HG03521 (cell line): ENCODE measurements around the gene PARD3B.

Source experiments
- ATAC-seq: cut with Tn5 transposase; IDR thresholded peaks from one replicate; pipeline ENCODE4 v1.9.1; 2021; ENCODE audit warnings: mild to moderate bottlenecking, moderate library complexity; ENCODE audit not compliant: unreplicated experiment

The PARD3B gene

DNA sequence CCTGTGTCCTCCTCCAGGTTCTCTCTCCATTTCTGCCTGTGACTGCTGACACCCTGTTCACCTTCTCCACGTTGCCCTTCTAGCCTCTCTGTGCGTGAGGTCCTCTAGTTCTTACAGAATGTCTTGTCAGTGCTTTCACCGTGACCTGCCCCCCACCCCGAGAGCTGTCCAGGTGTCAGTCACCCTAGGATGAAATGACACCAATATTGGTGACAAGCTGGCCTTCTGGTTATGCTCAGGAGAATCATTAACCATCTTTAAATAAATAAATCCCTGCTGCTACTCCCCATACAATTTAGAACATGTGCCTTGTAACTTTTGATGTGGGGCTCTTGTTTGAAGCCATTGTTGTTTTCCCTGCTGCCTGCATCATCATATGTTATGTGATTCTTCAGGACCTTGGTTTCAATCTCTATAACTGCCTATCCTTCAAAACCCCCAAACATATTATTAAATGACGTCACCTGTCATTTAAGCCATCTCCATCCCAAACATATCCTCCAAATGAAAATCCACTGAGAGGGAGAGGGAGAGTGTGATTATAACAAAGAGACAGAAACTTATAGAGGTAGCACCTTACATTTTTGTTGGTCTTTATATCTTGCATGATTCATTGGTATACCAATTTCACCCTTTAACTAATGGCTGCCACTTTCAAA lies 496.3 kb downstream of the PARD3B start:
- ATAC-seq = no peak

DNA sequence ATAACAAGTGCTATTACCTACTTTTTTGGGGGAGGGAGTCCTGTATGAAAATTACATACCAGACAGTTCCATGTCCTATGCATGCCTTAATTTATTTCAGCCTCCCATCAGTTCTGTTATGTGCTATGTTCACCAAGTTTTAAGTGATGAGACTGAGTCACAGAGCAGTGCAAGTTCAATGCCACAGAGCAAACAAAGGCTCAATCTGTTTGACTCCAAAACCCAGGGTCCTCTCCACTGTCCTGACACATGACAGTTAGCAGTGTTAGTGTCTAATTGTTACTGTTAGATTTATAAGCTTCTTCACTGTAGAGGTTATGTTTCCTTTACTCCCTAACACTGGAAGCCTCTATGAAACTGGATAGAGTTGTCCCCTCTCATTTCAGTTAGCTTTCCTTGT lies 498.0 kb downstream of the PARD3B start:
- no peak for ATAC-seq

DNA sequence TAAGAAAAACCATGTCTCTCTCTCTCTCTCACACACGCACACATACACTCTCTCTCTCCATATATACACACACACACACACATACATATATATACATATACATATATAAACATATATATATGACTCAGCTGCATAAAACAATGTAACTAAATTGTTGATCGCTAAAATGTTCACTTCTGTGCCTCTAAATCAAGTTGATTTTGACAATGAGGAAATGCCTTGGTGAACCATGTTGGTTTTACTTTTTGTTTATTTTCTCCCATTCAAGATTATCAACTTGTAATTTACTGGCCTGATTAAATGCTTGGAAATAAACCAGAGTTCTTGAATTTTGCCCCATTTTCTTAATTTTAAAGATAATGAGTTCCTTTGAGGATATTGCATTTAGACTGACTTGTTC lies 500.4 kb downstream of the PARD3B start:
- no peak for ATAC-seq

- ATAC-seq = no peak
Observed at GRCh38 chr2:205047273-205047839, 502.1 kb downstream of the PARD3B start.

DNA sequence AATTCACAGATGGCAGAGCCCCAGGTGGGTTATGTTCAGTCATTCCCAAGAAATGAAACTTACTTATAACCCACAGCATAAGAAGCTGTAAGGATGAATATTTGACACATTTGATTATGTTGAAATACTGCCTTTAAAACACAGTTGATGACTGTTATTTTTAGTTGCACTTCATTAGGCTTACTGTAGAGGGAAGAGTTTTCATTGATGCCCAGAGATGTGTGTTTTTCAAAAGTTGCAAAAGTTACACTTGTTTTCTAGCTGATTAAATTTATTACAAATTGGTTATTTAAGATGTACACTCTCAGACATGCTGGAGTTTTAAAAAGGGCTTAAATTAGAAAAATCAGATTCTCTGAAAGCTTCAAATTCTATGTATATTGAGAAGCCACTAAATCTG lies 506.1 kb downstream of the PARD3B start:
- ATAC-seq = no peak

GRCh38 chr2:205052781-205053180 lies 507.5 kb downstream of the PARD3B start:
- no peak for ATAC-seq

GRCh38 chr2:205053827-205054410 lies 508.6 kb downstream of the PARD3B start:
- ATAC-seq = no peak

GRCh38 chr2:205054789-205055188 lies 509.5 kb downstream of the PARD3B start:
- no peak for ATAC-seq

DNA sequence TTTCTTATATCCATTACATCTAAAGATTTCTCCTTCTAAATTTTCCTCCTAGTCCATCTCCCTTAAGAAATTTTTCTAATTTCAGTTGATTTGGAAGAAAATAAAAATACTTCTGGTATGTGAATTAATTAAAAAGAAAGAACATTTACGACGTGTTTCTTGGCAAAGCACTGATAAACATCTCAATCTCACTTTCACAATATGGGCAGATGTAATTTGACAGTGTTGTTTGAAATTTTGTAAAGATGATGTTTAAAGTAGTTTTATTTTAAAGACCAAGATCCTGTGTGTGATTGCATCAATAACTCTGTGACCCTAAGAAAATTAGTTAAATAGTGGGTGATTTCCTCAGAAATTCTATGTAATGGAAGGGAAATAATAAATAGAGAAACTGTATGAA lies 510.0 kb downstream of the PARD3B start:
- no peak for ATAC-seq

DNA sequence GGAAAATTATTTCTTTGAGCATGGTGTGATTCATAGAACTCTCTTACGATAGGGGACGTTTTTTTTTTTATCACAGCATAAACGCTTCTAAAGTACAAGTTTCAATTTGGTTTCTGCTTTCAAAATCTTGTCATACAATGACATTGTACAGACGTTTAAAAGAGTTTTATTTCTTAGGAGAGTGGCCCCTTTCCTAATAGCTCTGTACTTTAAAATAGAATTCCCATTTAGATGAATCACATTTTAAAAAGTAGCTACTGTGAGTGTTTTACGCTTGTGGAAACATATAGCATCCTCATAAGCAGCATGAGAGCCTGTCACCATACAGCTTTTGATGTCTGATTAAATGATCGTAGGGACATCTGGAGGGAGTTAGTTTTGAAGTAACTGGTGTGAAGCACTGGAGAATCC lies 510.9 kb downstream of the PARD3B start:
- ATAC-seq = no peak

DNA sequence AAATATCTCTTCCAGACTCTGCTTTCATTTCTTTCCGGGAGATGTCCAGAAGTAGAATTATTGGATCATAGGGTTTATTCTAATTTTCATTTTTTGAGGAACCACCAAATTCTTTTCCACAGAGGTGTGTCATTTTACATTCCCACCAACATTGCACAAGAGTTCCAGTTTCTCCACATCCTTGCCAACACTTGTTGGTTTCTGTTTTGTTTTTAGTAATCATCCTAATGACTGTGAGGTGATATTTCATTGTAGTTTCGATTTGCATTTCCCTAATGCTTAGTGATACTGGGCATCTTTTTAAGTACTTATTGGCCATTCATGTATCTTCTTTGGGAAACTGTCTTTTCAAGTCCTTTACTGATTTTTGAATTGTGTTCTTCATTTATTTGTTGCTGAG lies 513.1 kb downstream of the PARD3B start:
- ATAC-seq = no peak

GRCh38 chr2:205060269-205060668 lies 515.0 kb downstream of the PARD3B start:
- no peak for ATAC-seq

GRCh38 chr2:205066081-205066480 lies 520.8 kb downstream of the PARD3B start:
- ATAC-seq = no peak

GRCh38 chr2:205069928-205070327 lies 524.7 kb downstream of the PARD3B start:
- ATAC-seq = no peak

GRCh38 chr2:205070889-205071288 lies 525.6 kb downstream of the PARD3B start:
- ATAC-seq = no peak

DNA sequence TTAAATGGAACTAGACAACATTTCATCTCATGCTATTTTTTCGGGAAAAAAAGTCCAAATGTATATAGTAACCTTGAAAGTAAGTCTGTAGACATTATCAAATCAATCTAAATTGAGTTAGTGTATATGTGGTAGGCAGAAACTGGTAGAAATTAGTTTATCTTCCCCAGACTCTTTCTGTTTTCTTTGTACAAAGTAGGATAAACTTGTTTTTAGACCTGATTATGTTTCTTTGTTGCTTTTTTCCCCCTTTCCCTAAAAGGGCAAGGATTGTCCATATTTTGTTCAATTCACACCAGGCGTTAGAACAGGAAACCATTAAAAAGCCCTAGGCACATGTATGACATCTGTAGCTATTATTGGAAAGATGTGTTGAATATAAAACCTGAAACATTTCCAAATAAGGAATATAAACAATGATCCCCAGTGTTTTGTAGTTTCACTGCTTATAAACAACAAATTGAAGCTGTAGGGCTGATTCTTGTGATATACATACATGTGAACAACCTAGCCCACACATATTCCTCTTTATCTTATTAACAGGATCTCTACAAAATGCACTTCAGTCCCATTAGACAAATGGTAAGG lies 528.3 kb downstream of the PARD3B start:
- no peak for ATAC-seq

DNA sequence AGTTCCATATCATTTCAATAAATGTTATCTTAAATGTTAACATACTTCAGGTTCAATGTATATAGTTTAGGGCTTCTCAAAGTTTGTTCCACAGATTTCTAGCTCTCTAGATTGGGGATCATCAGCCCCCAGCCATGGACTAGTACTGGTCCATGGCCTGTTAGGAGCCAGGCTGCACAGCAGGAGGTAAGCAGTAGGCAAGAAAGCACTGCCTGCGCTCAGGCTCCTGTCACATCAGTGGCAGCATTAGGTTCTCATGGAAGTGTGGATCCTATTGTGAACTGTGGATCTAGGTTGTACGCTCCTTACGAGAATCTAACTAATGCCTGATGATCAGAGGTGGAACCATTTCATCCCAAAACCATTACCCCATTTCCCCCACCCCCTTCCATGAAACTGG lies 531.1 kb downstream of the PARD3B start:
- no peak for ATAC-seq

DNA sequence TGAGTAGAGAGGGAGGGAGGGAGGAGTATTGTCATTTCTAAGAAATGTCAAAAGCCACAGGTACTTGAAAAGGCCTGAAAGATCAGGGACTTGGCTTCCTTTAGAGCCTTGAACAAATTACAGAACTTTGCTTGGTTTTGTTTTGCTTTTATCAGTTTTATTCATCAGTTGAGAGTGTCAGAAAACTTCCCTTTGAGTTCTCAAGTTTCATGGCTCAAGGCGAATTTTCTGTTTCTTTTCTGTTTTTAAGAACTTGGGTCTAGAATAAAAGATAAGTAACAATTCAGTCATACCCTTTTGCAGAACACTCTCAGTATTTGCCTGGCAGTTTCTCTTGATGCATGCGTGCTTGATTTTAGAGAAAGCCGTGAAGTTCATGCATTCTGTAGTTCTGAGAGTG lies 531.9 kb downstream of the PARD3B start:
- no peak for ATAC-seq

GRCh38 chr2:205078762-205079161 lies 533.5 kb downstream of the PARD3B start:
- ATAC-seq = no peak

- ATAC-seq = no peak
Observed at GRCh38 chr2:205079173-205079572, 533.9 kb downstream of the PARD3B start.

DNA sequence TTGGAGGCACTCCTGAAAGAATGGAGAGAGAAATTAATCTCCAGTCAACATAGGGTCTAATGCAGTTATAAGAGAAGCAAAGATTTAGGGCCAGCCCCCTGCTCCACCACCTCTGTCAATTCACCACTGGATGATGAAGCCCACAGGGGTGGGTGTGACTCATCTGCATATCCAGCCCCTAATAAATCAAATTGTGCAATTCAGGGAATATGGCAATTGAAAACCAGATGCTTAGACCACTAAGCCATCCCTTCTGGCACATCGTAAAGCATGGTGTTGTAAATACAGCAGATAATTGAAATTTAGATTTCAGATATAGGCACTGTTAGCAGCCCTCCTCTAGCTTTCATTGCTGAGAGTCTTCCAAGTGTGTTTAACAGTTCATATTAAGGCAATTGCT lies 541.4 kb downstream of the PARD3B start:
- no peak for ATAC-seq

- no peak for ATAC-seq
Observed at GRCh38 chr2:205087862-205088261, 542.6 kb downstream of the PARD3B start.
